Heart left ventricle (tissue), 13 donors: ENCODE measurements around the gene FLNB.

Experiments
- POLR2A ChIP-seq, 2 donors: fragments of 450-650 bp; IDR thresholded peaks; one replicate each; pipeline ENCODE4 v1.6.1; 2017; ENCODE audit warnings: antibody characterized with exemption in 2 of 2, mild to moderate bottlenecking in 2 of 2, moderate library complexity in 2 of 2
- TF ChIP-seq, protein P1 (sequence below), 12 donors: fragments of 200-600 bp; sonication (generic) in 4 of 12; IDR thresholded peaks; one replicate each; pipeline versions ENCODE4 v1.5.0 to v1.8.0; 2018 to 2022; ENCODE audit warnings: antibody characterized with exemption in 12 of 12, mild to moderate bottlenecking in 5 of 12
- donor health status: ischemic (EF 13 %, LVEDD 7.1; RV severe dilation, severe dysfunction).
- donor health status: DM: no; HTN: yes; CAD: no.
- donor health status: DM: no; HTN: no; CAD: no.
- donor health status: ischemic (EF 25% LVEDD 6.9; RV normal size, moderate dysfunction).
- donor health status: ischemic (EF 25% LVEDD 5.7; RV mildly dilated, moderate dysfunction).
- donor health status: ischemic (EF 35%, LVEDD 5.7; RV mildly dilated, moderate dysfunction).
- donor health status: nonischemic (EF 11% LVEDD 7.7; RV severe dilation, severe dysfunction).
- donor health status: DM: yes; HTN: yes; CAD: no.
- donor health status: PGD.
- donor health status: ischemic (EF 29% LVEDD 5.4; RV normal size, mild dysfunction).
- donor health status: nonischemic (EF 23%, LVEDD 6.1; RV moderate dilation, normal function).

DNA sequence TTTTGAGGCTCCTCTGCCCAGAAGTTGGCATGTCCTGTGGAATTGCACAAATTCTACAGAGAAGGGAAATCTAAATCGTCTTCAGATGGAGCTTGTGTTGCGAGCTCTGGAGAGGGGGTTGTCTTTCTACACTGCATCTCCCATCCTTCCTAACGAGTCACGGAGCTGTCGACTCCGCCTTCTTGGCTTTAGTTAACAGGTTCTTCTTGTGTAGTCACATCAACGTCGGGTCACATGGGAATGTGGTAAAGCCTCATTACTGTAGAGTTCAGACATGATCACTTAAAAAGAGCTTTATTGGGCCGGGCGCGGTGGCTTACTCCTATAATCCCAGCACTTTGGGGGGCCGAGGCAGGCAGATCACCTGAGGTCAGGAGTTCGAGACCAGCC is 142.6 kb downstream of the FLNB start:
- TF ChIP-seq, protein P1, sequence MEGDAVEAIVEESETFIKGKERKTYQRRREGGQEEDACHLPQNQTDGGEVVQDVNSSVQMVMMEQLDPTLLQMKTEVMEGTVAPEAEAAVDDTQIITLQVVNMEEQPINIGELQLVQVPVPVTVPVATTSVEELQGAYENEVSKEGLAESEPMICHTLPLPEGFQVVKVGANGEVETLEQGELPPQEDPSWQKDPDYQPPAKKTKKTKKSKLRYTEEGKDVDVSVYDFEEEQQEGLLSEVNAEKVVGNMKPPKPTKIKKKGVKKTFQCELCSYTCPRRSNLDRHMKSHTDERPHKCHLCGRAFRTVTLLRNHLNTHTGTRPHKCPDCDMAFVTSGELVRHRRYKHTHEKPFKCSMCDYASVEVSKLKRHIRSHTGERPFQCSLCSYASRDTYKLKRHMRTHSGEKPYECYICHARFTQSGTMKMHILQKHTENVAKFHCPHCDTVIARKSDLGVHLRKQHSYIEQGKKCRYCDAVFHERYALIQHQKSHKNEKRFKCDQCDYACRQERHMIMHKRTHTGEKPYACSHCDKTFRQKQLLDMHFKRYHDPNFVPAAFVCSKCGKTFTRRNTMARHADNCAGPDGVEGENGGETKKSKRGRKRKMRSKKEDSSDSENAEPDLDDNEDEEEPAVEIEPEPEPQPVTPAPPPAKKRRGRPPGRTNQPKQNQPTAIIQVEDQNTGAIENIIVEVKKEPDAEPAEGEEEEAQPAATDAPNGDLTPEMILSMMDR (IDR thresholded peaks at IDR 0.05) = no peak
- TF ChIP-seq POLR2A (IDR thresholded peaks at IDR 0.05) = no peak
